Hematopoietic multipotent progenitor cell treated with erythropoietin and hydrocortisone succinate and interleukin-3 and kit ligand, for 4 days (in vitro differentiated cells): ENCODE results near the gene IFI35.
"Not testable (repeated sequence)": the region's sequence is repeated elsewhere in the genome, so short reads cannot be mapped to it uniquely, and the experiment has no call there.

Source experiments
- DNase-seq: peaks from one replicate; pipeline ENCODE4 v3.0.0-alpha.2; 2015

The IFI35 gene

DNA sequence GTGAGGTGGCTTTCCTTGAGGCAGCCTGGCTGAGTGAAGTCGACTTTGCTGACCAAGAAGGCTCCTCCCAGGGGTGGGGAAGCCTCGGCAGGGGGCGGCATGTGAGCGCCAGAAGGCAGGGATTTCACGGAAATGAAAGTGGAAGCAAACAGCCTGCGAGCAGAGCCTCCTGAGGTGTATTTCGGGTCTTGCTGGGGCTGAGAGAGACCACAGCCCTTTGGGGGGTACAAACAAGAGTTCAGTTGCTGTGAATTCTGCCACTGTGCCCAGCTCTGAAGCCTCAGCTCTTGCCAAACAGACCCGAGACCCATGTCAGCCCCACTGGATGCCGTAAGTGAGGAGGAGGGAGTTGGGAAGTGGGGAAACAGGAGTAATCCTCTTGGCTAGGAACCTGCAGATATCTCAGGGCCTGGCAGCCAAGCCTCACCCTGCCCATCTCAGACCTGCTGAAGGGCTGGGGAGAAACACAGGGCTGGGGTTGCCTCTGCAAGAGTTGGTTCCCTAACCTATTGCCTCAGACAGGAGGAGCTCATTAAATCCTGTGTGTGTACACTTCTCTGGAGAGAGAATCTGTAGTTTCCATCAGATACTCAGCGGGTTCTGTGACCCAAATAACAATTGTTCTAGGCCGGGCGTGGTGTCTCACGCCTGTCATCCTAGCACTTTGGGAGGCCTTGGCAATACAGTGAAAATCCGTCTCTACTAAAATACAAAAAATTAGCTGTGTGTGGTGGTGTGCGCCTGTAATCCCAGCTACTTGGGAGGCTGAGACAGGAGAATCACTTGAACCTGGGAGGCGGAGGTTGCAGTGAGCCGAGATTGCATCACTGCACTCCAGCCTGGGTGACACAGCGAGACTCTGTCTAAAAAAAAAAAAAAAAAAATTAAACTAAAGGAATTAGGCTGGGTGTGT lies at the start of gene IFI35:
Gene IFI35, plus strand, starts transcription at position 146 of the 913 bp plus-strand sequence. Its CDS starts 164 bp downstream, at position 310.
- DNase-seq = peak; percentile 94

DNA sequence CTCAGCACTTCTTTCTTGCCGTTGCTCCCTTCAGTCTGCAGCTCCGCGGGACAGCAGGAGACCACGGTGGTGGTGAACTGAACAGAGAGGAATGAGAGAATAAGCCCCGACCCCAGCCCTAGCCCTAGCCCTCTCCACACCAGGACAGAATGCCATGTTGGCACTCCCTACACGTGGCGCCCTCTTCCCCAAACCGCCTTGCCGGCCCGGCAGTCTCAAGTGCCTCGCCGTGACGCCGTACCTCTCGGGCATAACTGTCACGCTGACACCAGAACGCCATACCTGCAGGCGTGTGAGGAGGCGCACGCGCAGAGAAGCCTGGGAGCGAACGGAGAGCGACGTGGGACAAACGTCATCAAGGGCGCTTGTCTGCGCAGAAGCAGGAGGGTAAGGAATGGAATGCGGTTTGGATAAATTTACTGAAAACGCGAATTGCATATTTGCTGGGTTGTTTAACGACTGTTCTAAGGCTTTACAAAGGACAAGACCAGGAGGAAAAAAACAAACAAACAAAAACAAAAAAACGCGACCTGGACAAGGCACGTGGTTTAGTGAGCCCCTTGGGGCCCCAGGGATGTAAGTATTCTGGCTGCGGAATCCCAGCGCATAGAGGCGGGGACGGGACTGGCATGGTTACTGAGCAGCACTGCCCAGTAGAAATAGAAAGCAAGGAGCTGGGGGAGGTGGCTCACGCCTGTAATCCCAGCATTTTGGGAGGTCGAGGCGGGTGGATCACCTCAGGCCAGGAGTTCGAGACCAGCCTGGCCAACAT lies 42.2 kb upstream of the IFI35 start, which contains the start of gene AARSD1:
Gene AARSD1, minus strand, starts transcription at position 294 of the 772 bp plus-strand sequence. Its CDS starts 14 bp downstream, at position 280.
- peak; percentile 97 for DNase-seq

DNA sequence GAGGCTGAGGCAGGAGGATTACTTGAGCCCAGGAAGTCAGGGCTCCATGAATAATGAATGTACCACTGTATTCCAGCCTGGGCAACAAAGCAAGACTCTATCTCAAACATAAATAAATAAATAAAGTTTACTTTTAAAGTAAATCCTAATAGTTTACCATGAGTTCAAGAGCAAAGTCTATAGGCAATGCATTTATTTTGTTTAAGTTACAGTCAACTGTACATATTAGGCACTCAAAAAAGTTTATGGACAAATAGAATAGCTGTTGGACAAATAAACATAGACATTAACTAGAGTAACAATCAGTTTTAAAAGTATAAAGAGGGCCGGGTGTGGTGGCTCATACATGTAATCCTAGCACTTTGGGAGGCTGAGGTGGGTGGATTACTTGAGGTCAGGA lies 38.7 kb upstream of the IFI35 start:
- DNase-seq = no peak

DNA sequence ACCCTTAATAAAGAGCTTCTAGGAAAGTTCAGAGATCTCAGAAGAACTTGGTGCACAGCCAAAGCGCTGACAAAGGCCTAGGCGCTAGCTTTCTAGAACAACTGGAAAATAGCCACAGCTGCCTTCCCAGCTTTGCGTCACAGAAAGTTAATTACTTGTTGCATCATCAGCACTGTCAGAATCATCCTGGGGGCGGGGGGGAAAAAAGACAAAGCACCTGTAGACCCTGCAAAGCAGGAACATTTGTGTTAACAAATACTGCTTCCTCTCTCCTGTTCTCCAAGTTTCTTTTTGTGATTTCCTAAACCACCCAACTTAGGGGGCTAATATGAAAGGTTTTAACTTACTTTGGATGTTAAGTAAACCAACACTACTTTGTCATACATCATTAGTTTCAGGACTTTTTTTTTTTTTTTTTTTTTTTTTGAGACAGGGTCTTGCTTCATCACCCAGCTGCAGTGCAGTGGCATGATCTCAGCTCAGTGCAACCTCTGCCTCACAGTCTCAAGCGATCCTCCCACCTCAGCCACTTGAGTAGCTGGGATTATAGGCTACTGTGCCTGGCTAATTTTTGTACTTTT lies 37.5 kb upstream of the IFI35 start:
- peak; percentile 40 for DNase-seq

DNA sequence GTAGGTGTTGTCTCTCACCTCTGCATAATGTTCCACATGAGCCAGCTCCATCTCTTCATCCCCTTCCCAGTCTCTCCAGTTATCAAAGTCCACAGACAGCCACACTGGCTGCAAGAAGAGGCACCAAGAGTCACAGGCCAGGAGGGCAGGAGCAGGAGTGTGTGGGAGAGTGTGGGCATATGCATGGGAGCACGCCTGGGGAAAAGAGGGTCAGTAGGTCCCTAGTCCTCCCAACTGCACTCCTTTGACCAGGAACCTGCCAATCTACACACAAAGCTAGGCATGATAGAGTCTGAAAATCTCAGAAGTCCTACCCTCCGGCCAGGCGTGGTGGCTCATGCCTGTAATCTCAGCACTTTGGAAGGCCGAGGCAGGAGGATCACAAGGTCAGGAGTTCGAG lies 35.0 kb upstream of the IFI35 start:
- no peak for DNase-seq

DNA sequence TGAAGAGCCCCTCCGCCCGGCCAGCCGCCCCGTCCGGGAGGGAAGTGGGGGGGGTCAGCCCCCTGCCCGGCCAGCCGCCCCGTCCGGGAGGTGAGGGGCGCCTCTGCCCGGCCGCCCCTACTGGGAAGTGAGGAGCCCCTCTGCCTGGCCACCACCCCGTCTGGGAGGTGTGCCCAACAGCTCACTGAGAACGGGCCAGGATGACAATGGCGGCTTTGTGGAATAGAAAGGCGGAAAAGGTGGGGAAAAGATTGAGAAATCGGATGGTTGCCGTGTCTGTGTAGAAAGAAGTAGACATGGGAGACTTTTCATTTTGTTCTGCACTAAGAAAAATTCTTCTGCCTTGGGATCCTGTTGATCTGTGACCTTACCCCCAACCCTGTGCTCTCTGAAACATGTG lies 33.3 kb upstream of the IFI35 start:
- not testable (repeated sequence) for DNase-seq

DNA sequence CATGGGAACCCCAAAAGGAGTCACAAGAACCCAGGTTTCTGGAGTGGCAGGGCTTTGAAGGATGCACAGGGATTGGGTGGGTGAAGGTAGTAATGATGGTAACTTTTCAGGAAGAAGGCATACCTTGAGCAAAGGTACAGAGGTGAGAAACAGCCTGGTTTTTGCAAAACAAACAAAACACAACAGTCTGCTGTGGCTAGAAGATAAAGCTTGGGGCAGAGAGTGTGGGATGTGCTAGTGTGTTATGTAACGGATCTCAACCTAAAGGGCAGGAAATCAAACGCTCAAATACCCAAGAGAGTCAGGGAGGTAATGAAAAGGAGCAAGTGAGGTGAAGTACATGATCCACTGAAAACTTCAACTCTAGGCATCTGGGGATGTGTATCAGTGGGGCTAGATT lies 31.3 kb upstream of the IFI35 start:
- no peak for DNase-seq

DNA sequence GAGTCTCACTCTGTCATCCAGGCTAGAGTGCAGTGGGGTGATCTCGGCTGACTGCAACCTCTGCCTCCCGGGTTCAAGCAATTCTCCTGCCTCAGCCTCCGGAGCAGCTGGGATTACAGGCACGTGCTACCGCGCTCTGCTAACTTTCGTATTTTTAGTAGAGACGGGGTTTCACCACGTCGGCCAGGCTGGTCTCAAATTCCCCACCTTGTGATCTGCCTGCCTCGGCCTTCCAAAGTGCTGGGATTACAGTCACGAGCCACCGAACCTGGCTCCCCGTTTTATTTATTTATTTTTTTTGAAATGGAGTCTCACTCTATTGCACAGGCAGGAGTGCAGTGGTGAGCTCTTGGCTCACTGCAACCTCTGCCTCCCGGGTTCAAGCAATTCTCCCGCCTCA lies 30.9 kb upstream of the IFI35 start:
- not testable (repeated sequence) for DNase-seq

DNA sequence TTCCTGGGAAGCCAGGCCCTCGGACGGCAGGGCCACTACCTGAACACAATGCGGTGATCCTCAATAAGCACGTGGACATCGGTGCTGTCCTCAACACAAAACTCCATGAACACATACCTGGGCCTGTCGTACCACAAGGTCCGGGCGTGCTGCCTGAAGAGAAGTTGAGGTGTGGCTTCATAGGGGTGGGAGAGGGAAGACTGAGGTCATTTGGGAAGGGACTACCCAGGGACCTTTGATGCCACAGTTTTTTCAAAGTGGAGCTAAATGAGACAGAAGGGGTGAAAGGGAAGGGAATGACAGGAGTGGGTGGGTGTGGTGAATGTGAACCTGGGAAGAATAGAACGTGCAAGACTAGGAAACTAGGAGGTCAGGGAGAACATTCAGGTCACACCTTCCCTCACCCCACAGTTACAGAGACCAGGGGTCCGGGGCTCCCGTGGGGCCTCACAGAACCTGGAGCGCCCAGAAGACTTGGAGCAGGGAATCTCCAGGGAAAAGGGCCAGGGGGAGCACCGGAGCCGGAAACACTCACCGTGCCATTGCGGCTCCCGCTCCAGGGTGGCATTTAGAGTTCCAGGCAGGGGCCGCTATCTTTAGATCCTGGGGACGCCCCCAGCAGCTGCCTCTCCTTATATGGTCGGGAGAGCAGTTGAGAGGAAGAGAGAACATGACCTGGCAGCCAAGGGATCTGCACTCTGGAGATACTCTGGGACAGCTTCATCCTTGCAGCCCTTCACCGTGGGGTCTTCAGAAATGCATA lies 26.9 kb upstream of the IFI35 start, which contains the start of gene PTGES3L:
Gene PTGES3L, minus strand, starts transcription at position 570 of the 763 bp plus-strand sequence. Its CDS starts 27 bp downstream, at position 543.
- DNase-seq = peak; percentile 89

DNA sequence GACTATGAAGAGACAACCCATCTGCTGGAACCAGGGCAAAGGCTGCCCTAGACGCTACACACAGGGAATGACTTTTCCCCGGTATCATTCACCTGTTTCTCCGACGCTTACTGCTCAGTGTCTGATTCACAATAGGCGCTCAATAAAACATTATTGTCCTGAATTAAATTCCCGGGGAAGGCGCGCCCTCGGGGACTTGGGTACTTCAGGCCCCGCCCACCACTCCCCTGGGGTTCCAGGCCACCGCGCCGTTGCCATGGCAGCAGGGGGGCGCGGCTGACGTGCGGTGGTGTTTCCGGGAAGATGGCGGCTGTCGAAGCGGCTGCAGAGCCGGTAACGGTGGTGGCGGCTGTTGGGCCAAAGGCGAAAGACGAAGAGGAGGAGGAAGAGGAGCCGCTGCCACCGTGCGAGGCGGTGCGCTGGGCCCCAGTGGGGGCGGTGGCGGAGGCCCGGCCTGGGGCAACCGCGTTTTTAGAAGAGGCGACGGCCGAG lies 26.3 kb upstream of the IFI35 start, which contains the start of gene RUNDC1:
Gene RUNDC1, plus strand, starts transcription at position 292 of the 492 bp plus-strand sequence. Its CDS starts 12 bp downstream, at position 304.
- peak; percentile 96 for DNase-seq

DNA sequence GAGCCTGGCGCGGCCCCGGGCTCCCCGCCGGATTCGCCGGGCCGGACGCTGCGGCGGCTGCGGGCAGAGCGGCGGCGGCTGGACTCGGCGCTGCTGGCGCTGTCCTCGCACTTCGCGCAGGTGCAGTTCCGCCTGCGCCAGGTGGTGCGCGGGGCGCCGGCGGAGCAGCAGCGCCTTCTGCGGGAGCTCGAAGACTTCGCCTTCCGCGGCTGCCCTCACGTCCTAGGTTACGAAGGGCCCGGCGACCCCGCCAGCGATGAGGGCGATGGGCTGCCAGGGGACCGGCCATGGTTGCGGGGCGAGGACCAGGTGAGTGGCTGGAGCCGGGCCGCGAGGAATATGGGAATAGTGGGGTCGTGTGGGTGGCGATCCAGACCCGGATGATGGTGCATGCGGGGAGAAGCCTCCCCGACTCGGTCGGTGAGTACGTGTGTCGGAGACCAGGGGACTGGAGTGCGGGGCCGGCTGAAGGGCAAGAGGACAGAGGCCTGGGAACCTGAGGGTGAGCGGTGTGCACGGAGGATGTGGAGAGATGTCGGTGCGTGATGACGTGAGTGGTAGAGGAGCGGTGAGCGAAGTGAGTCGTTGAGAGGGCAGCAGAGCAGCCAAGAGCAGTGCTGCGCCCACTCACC lies 25.7 kb upstream of the IFI35 start:
- peak; percentile 75 for DNase-seq

DNA sequence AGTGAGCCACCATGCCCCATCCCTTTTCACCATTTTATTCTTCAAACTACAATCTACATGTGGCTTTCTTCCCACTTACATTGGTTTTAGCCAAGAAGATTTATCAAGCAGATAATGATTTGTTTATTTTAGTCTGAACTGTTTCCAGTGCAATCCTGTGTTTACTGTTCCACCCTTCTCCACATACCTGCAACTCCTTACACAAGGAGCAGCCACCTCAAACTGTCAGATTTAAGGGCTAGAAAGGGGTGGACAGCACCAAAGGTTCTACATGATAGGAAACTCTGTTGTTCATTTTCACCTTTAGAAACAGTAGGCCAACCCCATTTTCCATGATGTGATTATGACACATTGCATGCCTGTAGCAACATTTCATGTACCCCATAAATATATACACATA lies 24.3 kb upstream of the IFI35 start:
- no peak for DNase-seq

DNA sequence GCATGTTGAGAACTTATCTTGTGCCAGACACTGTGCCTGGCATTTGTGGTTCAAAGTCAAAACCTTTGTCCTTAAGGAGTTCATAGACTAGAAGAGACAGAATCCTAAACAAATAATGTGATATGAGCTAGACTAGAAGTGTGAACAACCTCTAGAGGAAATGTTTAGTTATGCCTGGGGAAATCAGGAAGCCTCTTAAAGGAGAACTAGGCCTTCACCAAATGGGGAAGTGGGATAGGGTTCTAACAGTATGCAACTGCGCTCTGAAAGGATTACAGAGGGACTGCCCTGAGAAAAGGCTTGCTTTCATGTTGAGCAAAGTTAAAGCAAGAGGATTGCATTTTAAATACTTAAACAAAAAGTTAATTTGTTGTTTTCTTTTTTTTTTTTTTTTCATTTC lies 21.4 kb upstream of the IFI35 start:
- DNase-seq = peak; percentile 86

DNA sequence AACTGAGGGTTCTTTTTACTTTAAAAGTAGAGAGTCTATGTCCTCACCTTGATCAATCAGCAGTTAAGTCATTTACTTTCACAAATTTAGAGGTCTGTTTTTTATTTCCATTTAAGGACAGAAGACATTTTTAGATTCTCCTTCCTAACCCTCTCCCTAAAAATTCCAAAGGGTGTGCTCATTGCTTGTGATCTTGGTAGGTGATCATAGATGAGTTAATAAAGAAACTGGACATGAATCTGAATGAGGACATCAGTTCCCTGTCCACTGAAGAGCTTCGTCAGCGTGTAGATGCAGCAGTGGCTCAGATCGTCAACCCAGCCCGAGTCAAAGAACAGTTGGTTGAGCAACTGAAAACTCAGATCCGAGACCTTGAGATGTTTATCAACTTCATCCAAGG lies 17.4 kb upstream of the IFI35 start:
- DNase-seq = no peak

DNA sequence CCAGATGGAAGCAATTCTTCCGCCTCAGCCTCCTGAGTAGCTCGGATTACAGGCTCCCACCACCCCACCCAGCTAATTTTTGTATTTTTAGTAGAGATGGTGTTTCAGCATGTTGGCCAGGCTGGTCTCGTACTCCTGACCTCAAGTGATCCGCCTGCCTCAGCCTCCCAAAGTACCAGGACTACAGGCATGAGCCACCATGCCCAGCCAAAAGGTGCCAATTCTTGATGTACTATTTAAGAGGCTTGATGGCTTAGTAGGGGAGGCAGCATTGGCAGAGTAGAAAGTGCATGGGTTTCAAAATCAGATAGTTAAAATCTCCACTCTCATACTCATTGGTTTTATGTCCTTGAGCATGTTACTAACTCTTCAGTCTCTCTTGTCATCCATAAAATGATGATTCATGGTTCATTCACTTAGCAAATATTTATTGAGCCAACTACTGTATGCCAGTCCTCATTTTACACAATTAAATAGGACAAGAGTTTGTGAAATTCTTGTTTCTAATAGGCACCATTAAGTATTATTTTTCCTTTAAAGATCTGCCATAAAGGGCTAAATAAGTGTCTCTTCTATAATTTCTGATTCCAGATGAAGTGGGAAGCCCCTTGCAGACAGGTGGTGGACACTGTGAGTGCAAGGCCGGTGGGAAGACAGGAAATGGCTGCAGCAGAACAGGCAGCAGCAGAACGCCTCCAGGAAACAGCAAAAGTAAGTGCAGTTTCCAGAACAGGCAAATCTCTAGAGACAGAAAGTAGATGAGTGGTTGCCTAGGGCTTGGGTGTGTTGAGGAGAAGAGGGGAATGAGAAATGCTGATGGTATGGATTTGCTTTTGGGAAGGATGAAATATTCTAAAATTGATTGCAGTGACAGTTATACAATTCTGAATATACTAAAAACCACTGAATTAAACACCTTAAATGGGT lies 16.6 kb upstream of the IFI35 start:
- no peak for DNase-seq

DNA sequence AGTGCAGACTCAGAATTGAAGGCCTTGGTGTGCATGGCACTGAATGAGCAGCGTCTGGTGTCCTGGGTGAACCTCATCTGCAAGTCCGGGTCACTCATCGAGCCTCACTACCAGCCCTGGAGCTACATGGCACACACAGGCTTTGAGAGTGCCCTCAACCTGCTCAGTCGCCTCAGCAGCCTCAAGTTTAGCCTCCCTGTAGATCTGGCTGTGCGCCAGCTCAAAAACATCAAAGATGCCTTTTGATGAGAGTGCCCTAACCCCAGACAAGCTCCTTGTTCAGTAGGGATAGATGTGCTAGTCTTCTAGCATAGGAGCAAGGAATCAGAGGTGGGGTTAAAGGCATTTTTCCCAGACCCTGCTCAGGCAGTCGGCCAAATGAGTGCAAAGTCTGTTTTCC lies 15.1 kb upstream of the IFI35 start:
- no peak for DNase-seq

DNA sequence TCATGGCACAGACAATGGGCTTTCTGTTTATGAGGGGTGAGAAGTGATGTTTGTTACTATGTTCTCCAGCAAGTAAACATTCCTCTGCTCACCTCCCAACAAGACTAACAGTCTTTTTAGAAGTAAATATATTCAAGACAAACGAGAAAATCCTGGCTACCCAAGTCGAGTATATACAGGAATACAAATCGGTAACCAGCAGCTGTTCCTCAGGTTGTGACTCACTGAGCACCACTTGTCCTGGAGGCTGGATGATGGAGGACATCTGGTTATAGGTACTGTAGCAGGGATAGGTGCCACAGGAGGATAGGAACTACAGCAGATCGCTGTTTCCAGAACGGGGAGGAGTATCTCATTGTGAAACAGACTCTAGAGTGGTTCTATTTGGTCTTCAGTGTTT lies 13.7 kb upstream of the IFI35 start:
- no peak for DNase-seq

DNA sequence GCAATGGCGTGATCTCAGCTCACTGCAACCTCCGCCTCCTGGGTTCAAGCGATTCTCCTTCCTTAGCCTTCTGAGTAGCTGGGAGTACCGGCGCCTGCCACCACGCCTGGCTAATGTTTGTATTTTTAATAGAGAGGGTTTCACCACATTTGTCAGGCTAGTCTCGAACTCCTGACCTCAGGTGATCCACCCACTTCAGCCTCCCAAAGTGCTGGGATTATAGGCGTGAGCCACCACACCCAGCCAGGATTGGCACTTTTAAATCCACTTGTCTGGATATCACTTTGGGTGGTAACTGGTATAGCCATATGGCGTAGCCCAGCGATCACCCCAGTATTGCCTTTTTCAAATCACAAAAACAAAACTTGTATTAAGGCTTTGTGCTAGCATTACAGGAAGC lies 12.7 kb upstream of the IFI35 start:
- DNase-seq = not testable (repeated sequence)

DNA sequence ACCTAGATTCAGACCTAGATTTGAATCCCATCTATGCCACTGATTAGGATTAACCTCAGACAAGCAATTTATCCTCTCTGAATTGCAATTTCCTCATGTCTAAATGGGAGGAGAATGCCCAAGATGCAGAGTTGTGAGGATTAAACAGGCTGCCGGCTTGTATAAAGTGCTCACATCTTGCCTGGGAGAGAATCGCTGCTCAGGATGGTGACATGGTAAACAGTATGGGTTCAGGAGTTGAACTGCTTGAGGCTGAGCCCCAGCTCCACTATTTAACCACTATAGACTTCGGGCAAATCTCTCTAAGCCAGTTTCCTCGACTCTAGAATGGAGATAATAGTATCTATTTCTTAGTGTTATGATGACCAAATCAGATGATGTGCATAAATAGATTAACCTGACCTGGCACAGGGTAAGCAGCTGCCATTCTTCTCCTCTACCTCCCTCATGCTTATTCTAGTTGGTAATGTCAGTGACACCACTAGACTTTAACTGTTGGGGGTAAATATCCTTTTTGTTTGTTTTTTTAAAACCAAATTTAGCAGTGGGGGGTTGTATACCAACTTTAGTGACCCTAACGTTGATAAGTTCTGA lies 9.1 kb upstream of the IFI35 start:
- DNase-seq = no peak
